PC-3 (cell line): ENCODE data around the gene ALOX12B.

Experiments used
- CTCF ChIP-seq: fragments of 300-600 bp; sonication (generic); conservative IDR thresholded peaks from 2 replicates; pipeline ENCODE4 v1.5.1; 2017; ENCODE audit warnings: antibody characterized with exemption, low read depth, mild to moderate bottlenecking, low read length
- EZH2 ChIP-seq: fragments of 300-600 bp; sonication (generic); IDR thresholded peaks from one replicate; pipeline ENCODE4 v1.6.1; 2017; ENCODE audit warnings: antibody characterized with exemption, mild to moderate bottlenecking, low read length; ENCODE audit not compliant: unreplicated experiment
- EZH2phosphoT487 ChIP-seq: fragments of 300-600 bp; sonication (generic); IDR thresholded peaks from 2 replicates; pipeline ENCODE4 v1.6.1; 2018; ENCODE audit warnings: mild to moderate bottlenecking, antibody characterized with exemption, low read length, borderline replicate concordance

- no peak for TF ChIP-seq CTCF
- TF ChIP-seq EZH2phosphoT487: no peak
- no peak for TF ChIP-seq EZH2
These were observed 5.2 kb downstream of the ALOX12B start for GRCh38 chr17:8082292-8082691.
